ENCODE data around the gene FGF11.

- TF ChIP-seq CTCF (conservative IDR thresholded peaks at IDR 0.05 in 1 of 2, IDR thresholded peaks at IDR 0.05 in 1 of 2; ENCODE audit: extremely low read depth in 1 of 2, insufficient read depth in 1 of 2, low read depth in 1 of 2, low read length in 2 of 2) (no peak), EZH2 (IDR thresholded peaks at IDR 0.05; ENCODE audit: borderline replicate concordance, low read length) (no peak)
These were observed 29.6 kb downstream of the FGF11 start for GRCh38 chr17:7468804-7469389.
